T-helper 2 cell treated with Interferon-gamma antibody and Interleukin-4, amounts not matched to agents 5 μg/mL and 100 μg/mL, for 36 hours (primary cell): ENCODE results near the gene IVNS1ABP.
A peak's percentile ranks its signal among the peaks of the same experiment; 100 is the strongest.

Source experiments
- DNase-seq: peaks from one replicate; pipeline ENCODE4 v3.0.0; 2021; ENCODE audit warnings: low spot score
- H3K27ac Mint-ChIP-seq: one replicate; pipeline ENCODE4 v1.8.0; 2021; ENCODE audit warnings: mild to moderate bottlenecking, mixed read lengths
- H3K27me3 Mint-ChIP-seq: one replicate; pipeline ENCODE4 v1.8.0; 2021; ENCODE audit warnings: low read depth, mixed read lengths
- H3K36me3 Mint-ChIP-seq: one replicate; pipeline ENCODE4 v1.8.0; 2021; ENCODE audit warnings: low read depth, mixed read lengths
- H3K4me1 Mint-ChIP-seq: one replicate; pipeline ENCODE4 v1.8.0; 2021; ENCODE audit warnings: low read depth, mixed read lengths
- H3K4me3 Mint-ChIP-seq: one replicate; pipeline ENCODE4 v1.8.0; 2022; ENCODE audit warnings: mild to moderate bottlenecking, moderate library complexity, mixed read lengths
- H3K9me3 Mint-ChIP-seq: one replicate; pipeline ENCODE4 v1.8.0; 2021; ENCODE audit warnings: mixed read lengths

Gene IVNS1ABP

GRCh38 chr1:185293967-185294542, 23.0 kb downstream of the IVNS1ABP start:
- peaks cover 10% of the 10 kb centered on the region for H3K4me1 Mint-ChIP-seq
- DNase-seq: no peak
- H3K4me3 Mint-ChIP-seq: no peak overlapping the region
- peaks cover 65% of the 10 kb centered on the region for H3K36me3 Mint-ChIP-seq
- peaks cover 6% of the 10 kb centered on the region for H3K9me3 Mint-ChIP-seq
- peak overlapping the region; percentile 60 for H3K27ac Mint-ChIP-seq
- no peaks in the 10 kb centered on the region for H3K27me3 Mint-ChIP-seq

DNA sequence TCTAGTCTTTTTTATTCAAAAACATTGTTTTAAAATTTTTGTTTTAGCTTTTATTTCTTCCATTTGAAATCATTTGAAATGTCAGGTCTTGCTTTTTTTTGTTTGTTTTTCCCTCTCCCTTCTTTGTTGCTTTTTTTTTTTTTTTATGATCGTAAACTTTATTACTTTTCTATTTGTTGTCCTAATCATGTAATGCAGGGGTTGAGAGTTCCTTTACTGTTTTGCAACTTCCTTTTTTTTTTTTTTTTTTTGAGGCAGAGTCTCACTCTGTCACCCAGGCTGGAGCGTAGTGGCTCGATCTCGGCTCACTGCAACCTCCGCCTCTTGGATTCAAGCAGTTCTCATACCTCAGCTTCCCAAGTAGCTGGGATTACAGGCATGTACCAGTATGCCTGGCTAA, 24.8 kb downstream of the IVNS1ABP start:
- DNase-seq: no peak
- no peak overlapping the region for H3K27ac Mint-ChIP-seq
- H3K27me3 Mint-ChIP-seq: no peaks in the 10 kb centered on the region
- peaks cover 6% of the 10 kb centered on the region for H3K9me3 Mint-ChIP-seq
- H3K4me1 Mint-ChIP-seq: peaks cover 20% of the 10 kb centered on the region
- peaks cover 60% of the 10 kb centered on the region for H3K36me3 Mint-ChIP-seq
- H3K4me3 Mint-ChIP-seq: no peak overlapping the region

- Mint-ChIP-seq H3K27ac (no peak overlapping the region), H3K36me3 (peaks cover 59% of the 10 kb centered on the region), H3K4me3 (no peak overlapping the region), H3K4me1 (peaks cover 20% of the 10 kb centered on the region), H3K27me3 (no peaks in the 10 kb centered on the region), H3K9me3 (peaks cover 6% of the 10 kb centered on the region)
- DNase-seq: no peak
These were observed 25.4 kb downstream of the IVNS1ABP start for GRCh38 chr1:185291652-185292051.

DNA sequence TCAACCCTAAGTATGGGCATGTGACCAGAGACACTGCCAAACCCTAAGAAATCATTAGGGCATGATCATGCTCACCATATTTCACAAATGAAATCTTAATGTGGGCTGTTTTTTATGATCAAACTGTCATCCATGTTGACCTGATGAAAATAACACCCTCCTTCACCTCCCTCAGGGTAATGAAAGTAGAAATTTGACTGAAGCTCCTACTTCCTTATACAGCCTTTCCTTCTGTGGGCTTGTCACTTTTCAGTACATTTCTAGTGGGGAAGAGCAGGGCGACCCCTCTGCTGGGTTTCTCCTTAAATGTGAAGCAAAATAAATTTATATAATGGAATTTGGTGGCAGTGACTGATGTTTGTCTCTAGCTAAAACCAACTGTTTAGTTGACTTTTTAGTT, 25.9 kb downstream of the IVNS1ABP start:
- DNase-seq: no peak
- H3K4me3 Mint-ChIP-seq: no peak overlapping the region
- H3K4me1 Mint-ChIP-seq: peaks cover 20% of the 10 kb centered on the region
- peaks cover 56% of the 10 kb centered on the region for H3K36me3 Mint-ChIP-seq
- no peak overlapping the region for H3K27ac Mint-ChIP-seq
- H3K27me3 Mint-ChIP-seq: no peaks in the 10 kb centered on the region
- peaks cover 6% of the 10 kb centered on the region for H3K9me3 Mint-ChIP-seq

GRCh38 chr1:185289880-185290279, 27.2 kb downstream of the IVNS1ABP start:
- Mint-ChIP-seq H3K4me1 (peaks cover 23% of the 10 kb centered on the region), H3K9me3 (peaks cover 6% of the 10 kb centered on the region), H3K4me3 (no peak overlapping the region), H3K36me3 (peaks cover 46% of the 10 kb centered on the region), H3K27me3 (no peaks in the 10 kb centered on the region), H3K27ac (no peak overlapping the region)
- DNase-seq: no peak

GRCh38 chr1:185288435-185288834, 28.6 kb downstream of the IVNS1ABP start:
- Mint-ChIP-seq H3K9me3 (peaks cover 6% of the 10 kb centered on the region), H3K4me3 (no peak overlapping the region), H3K36me3 (peaks cover 32% of the 10 kb centered on the region), H3K27me3 (no peaks in the 10 kb centered on the region), H3K4me1 (peaks cover 22% of the 10 kb centered on the region), H3K27ac (no peak overlapping the region)
- DNase-seq: no peak

DNA sequence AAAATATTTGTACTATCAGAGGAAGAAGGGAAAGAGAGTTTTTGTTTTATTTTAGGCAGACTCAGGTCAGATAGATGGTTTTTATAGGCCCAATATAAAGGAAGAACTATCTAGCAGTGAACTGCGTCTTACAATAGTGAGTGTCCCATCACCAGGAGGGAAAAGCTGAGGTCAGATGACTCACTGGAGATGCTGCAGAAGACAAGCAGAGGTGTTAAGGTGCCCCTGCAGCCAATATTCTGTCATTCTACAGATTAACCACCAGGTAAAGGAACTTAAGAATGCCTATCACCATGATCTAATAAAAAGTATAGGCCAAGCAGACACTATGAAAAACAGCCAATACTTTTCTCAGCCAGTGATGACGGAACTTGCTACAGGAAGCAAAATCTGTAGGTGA, 29.6 kb downstream of the IVNS1ABP start:
- H3K36me3 Mint-ChIP-seq: peaks cover 27% of the 10 kb centered on the region
- peaks cover 18% of the 10 kb centered on the region for H3K4me1 Mint-ChIP-seq
- H3K9me3 Mint-ChIP-seq: peaks cover 6% of the 10 kb centered on the region
- H3K4me3 Mint-ChIP-seq: no peak overlapping the region
- no peak overlapping the region for H3K27ac Mint-ChIP-seq
- no peak for DNase-seq
- H3K27me3 Mint-ChIP-seq: no peaks in the 10 kb centered on the region

DNA sequence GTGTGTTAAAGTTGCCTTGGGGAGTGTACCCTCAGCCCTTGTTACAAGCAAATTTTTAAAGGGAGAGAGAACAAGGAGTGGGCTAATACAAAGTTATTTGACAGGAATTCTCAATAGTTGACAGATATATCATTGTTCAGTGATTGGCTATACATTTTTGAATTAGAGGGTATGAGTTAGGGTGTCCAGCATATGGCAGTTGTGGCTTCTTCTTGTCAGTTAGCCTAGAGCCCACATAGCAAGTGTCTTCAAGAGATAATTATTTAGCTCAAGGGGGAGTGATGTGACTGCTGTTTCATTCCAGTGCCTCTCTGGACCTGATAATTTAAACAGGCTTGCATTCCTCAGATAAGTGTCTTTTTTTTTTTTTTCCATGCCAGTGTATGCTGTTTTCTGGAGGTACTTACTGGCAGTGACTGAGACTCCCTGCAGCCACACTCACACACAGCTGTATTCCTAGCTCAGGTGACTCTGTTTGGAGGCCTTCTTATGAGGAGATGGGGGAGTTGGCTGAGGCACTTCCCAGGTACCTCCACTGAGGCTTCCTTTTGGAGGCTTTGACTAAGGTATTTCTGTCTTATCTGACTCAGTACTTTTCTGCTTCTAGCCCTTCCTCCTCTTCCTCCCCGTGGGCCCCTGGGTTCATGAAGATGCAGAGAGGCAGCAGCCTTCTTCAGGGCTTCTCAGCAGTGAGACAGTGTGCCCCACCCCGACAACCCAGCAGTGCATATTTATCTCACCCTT, 32.3 kb downstream of the IVNS1ABP start:
- H3K27ac Mint-ChIP-seq: no peak overlapping the region
- DNase-seq: no peak
- H3K27me3 Mint-ChIP-seq: no peaks in the 10 kb centered on the region
- H3K4me1 Mint-ChIP-seq: peaks cover 28% of the 10 kb centered on the region
- H3K9me3 Mint-ChIP-seq: peaks cover 3% of the 10 kb centered on the region
- H3K4me3 Mint-ChIP-seq: no peak overlapping the region
- H3K36me3 Mint-ChIP-seq: peaks cover 21% of the 10 kb centered on the region

GRCh38 chr1:185284116-185284515, 32.9 kb downstream of the IVNS1ABP start:
- Mint-ChIP-seq H3K9me3 (no peaks in the 10 kb centered on the region), H3K27me3 (no peaks in the 10 kb centered on the region), H3K36me3 (peaks cover 18% of the 10 kb centered on the region), H3K4me3 (no peak overlapping the region), H3K27ac (no peak overlapping the region), H3K4me1 (peaks cover 23% of the 10 kb centered on the region)
- no peak for DNase-seq

- H3K4me3 Mint-ChIP-seq: peak overlapping the region; percentile 51
- H3K4me1 Mint-ChIP-seq: peaks cover 14% of the 10 kb centered on the region
- H3K27me3 Mint-ChIP-seq: no peaks in the 10 kb centered on the region
- H3K36me3 Mint-ChIP-seq: peaks cover 9% of the 10 kb centered on the region
- H3K9me3 Mint-ChIP-seq: no peaks in the 10 kb centered on the region
- H3K27ac Mint-ChIP-seq: peak overlapping the region; percentile 49
- peak; percentile 8 for DNase-seq
These were observed 35.8 kb downstream of the IVNS1ABP start for GRCh38 chr1:185281245-185281644.

GRCh38 chr1:185280589-185280988, 36.5 kb downstream of the IVNS1ABP start:
- DNase-seq: no peak
- H3K36me3 Mint-ChIP-seq: peaks cover 9% of the 10 kb centered on the region
- H3K9me3 Mint-ChIP-seq: no peaks in the 10 kb centered on the region
- H3K27ac Mint-ChIP-seq: no peak overlapping the region
- peaks cover 14% of the 10 kb centered on the region for H3K4me1 Mint-ChIP-seq
- no peaks in the 10 kb centered on the region for H3K27me3 Mint-ChIP-seq
- H3K4me3 Mint-ChIP-seq: no peak overlapping the region

GRCh38 chr1:185279571-185279970, 37.5 kb downstream of the IVNS1ABP start:
- DNase-seq: no peak
- H3K27me3 Mint-ChIP-seq: no peaks in the 10 kb centered on the region
- H3K9me3 Mint-ChIP-seq: no peaks in the 10 kb centered on the region
- peaks cover 10% of the 10 kb centered on the region for H3K4me1 Mint-ChIP-seq
- no peak overlapping the region for H3K27ac Mint-ChIP-seq
- H3K4me3 Mint-ChIP-seq: no peak overlapping the region
- H3K36me3 Mint-ChIP-seq: peaks cover 9% of the 10 kb centered on the region

- Mint-ChIP-seq H3K27me3 (peaks cover 4% of the 10 kb centered on the region), H3K36me3 (no peaks in the 10 kb centered on the region), H3K4me1 (no peaks in the 10 kb centered on the region), H3K4me3 (no peak overlapping the region), H3K27ac (no peak overlapping the region), H3K9me3 (no peaks in the 10 kb centered on the region)
- DNase-seq: no peak
These were observed 45.1 kb downstream of the IVNS1ABP start for GRCh38 chr1:185271921-185272320.

GRCh38 chr1:185268352-185268751, 48.7 kb downstream of the IVNS1ABP start:
- H3K4me3 Mint-ChIP-seq: no peak overlapping the region
- no peak for DNase-seq
- H3K4me1 Mint-ChIP-seq: no peaks in the 10 kb centered on the region
- H3K27me3 Mint-ChIP-seq: peaks cover 4% of the 10 kb centered on the region
- H3K36me3 Mint-ChIP-seq: no peaks in the 10 kb centered on the region
- no peaks in the 10 kb centered on the region for H3K9me3 Mint-ChIP-seq
- no peak overlapping the region for H3K27ac Mint-ChIP-seq

GRCh38 chr1:185267701-185268100, 49.3 kb downstream of the IVNS1ABP start:
- Mint-ChIP-seq H3K9me3 (no peaks in the 10 kb centered on the region), H3K4me1 (no peaks in the 10 kb centered on the region), H3K27ac (no peak overlapping the region), H3K27me3 (peaks cover 4% of the 10 kb centered on the region), H3K4me3 (no peak overlapping the region), H3K36me3 (no peaks in the 10 kb centered on the region)
- no peak for DNase-seq
